GM18508 (cell line): Measurements from ENCODE around the gene DDHD1.

Experiments
- ATAC-seq: cut with Tn5 transposase; IDR thresholded peaks from one replicate; pipeline ENCODE4 v1.9.1; 2021; ENCODE audit warnings: moderate number of reproducible peaks; ENCODE audit not compliant: insufficient read depth, unreplicated experiment

Gene DDHD1

DNA sequence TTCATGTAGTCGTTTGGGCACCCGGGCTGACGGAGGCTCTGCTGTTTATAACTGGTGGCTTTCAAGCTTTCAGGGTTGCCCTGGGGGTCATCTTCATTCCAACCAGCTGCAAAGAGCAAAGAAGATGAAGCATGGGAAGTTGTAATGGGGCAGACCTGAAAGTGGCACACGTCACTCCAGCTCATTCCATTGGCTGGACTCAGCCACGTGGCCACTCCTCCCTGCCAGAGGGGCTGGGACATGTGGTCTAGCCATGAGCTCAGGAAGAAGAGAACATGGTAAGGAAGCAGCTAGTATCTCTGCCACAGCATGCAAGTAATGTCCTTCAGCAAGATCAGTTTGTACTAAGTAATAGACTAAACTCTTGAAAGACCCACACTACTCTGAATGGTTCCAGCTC is 150.5 kb downstream of the DDHD1 start:
- no peak for ATAC-seq

DNA sequence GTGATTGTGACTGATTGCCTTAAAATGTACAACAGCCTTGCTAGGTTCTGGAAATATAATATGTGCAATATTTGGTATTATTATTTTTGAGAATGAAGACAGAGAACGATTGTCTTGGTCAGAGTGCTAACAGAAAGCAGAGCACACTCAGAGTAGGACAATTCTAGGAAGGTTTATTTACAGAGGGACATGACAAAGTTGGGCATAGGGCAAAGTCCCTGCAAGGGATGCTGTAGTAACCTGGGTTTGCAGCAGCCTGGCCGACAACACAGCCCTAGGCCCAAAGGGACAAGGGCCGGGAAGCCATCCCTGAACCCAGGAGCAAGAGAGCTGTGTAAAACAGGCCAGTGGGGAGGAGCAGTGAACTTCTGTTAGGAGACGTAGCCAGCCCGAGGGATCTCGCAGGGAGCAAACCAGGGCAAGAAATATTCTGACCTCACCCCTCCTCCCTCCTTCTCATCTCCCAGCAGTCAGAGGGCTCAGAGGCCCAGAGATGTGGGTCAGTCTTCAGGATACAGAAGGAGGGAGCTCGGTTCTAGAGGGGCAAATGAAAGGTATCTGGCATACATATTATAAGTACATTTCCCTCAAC is 151.2 kb downstream of the DDHD1 start:
- ATAC-seq, result no peak

DNA sequence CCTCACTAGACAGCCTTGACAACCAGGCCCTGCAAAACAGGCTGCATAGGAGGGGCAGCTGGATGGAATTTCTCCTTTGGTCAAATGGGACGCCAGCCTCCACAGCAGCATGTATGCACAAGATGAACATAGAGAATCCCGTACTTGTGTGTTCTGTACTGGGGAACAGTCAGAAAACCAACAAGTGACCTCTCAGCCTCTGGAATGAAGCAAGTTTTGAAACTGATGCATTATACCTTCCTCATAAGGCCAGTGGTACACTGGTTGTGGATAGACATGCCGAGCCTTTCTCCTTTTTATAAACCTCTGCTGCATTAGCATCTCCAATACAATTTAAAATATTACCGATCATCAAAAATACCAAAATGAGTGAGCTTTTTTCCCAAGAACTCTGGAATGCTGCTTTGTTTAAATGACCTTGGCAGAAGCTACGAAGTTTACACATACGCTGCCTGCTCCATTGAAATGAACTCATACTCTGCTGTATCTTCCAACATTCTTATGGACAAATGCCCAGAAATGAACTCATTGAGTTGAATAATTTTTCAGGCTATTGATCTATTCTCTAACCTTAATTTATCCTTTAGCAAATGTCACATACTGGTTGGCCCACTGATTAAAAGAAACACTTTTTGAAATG is 154.6 kb downstream of the DDHD1 start:
- ATAC-seq, result no peak

- no peak for ATAC-seq
These were observed 156.6 kb downstream of the DDHD1 start for GRCh38 chr14:52996493-52996892.

- ATAC-seq, result no peak
These were observed 157.1 kb downstream of the DDHD1 start for GRCh38 chr14:52995998-52996397.

DNA sequence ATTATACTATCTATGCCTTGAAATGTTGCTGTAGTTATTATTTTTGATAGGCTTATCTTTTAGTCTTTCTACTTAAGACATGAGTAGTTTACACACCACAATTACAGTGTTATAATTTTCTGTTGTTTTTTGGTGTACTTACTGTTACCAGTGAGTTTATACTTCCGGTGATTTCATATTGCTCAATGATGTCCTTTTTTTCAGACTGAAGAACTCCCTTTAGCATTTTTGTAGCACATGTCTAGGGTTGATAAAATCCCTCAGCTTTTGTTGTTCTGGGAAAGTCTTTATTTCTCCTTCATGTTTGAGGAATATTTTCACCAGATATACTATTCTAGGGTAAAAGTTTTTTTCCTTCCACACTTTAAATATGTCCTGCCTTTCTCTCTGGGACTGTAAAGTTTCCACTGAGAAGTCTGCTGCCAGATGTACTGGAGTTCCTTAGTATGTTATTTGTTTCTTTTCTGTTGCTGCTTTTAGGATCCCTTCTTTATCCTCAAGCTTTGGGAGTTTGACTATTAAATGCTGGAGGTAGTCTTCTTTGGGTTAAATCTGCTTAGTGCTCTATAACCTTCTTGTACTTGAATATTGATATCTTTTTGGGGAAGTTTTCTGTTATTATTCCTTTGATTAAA is 160.8 kb downstream of the DDHD1 start:
- no peak for ATAC-seq

GRCh38 chr14:52988139-52988538 is 165.0 kb downstream of the DDHD1 start:
- ATAC-seq, result no peak

GRCh38 chr14:52987514-52987913 is 165.6 kb downstream of the DDHD1 start:
- no peak for ATAC-seq

DNA sequence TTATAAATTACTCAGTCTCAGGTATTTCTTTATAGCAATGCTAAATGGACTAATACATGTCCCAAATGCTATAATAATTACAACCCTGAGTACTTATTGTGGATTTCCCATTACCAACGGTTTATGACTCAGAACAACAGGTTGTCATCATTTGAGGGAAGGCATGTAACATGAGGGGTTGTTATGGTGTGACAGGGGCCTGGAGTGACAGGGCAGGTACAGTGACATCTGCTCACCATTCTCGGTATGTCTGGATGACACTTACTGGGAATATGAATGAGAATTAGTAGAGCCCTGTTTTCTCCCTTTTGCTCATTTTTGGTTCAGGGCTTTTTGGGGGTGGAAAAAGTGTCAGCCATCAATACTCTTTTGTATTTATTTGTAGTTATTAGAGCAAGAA is 166.1 kb downstream of the DDHD1 start:
- no peak for ATAC-seq
